MM.1S (cell line): ENCODE results near the gene GPC3.

ENCODE experiments used
- DNase-seq: peaks from one replicate; pipeline ENCODE4 v3.0.0-alpha.2; 2015
- H2AFZ ChIP-seq: fragments of 300-600 bp; sonication (generic); 2 replicates; pipeline ENCODE4 v1.6.0; 2016; ENCODE audit warnings: antibody characterized with exemption, low read length
- H3F3A ChIP-seq: fragments of 300-600 bp; sonication (generic); 2 replicates; pipeline ENCODE4 v1.6.1; 2016; ENCODE audit warnings: mild to moderate bottlenecking, antibody characterized with exemption, low read length, moderate library complexity, mixed read lengths; ENCODE audit not compliant: insufficient read depth
- H3K27ac ChIP-seq: fragments of 300-600 bp; sonication (generic); 2 replicates; pipeline ENCODE4 v1.5.1; 2016; ENCODE audit warnings: mild to moderate bottlenecking, low read length
- H3K27me3 ChIP-seq: fragments of 300-600 bp; sonication (generic); replicated peaks from 2 replicates; pipeline ENCODE4 v1.6.0; 2016; ENCODE audit warnings: low read length; ENCODE audit not compliant: insufficient read depth
- H3K36me3 ChIP-seq: fragments of 300-600 bp; sonication (generic); replicated peaks from 2 replicates; pipeline ENCODE4 v1.6.1; 2016; ENCODE audit warnings: mild to moderate bottlenecking, low read length, mixed read lengths; ENCODE audit not compliant: insufficient read depth
- H3K4me1 ChIP-seq: fragments of 300-600 bp; sonication (generic); 2 replicates; pipeline ENCODE4 v1.6.1; 2016; ENCODE audit warnings: low read length, mixed read lengths
- H3K4me2 ChIP-seq: fragments of 300-600 bp; sonication (generic); 2 replicates; pipeline ENCODE4 v1.6.0; 2016; ENCODE audit warnings: low read depth, low read length
- H3K4me3 ChIP-seq: fragments of 300-600 bp; sonication (generic); 2 replicates; pipeline ENCODE4 v1.5.1; 2016; ENCODE audit warnings: low read length, mixed read lengths
- H3K79me2 ChIP-seq: fragments of 300-600 bp; sonication (generic); 2 replicates; pipeline ENCODE4 v1.6.1; 2016; ENCODE audit warnings: mixed run types, low read length, mixed read lengths
- H3K9ac ChIP-seq: fragments of 300-600 bp; sonication (generic); 2 replicates; pipeline ENCODE4 v1.6.1; 2016; ENCODE audit warnings: low read length, mixed read lengths
- H3K9me2 ChIP-seq: fragments of 300-600 bp; sonication (generic); replicated peaks from 2 replicates; pipeline ENCODE4 v1.6.1; 2016; ENCODE audit warnings: mild to moderate bottlenecking, low read length, mixed read lengths; ENCODE audit not compliant: insufficient read depth
- H3K9me3 ChIP-seq: fragments of 300-600 bp; sonication (generic); replicated peaks from 2 replicates; pipeline ENCODE4 v1.6.1; 2016; ENCODE audit warnings: mild to moderate bottlenecking, low read length, mixed read lengths; ENCODE audit not compliant: insufficient read depth
- H4K20me1 ChIP-seq: fragments of 300-600 bp; sonication (generic); 2 replicates; pipeline ENCODE4 v1.6.1; 2016; ENCODE audit warnings: mild to moderate bottlenecking, low read length, moderate library complexity, mixed read lengths; ENCODE audit not compliant: insufficient read depth
- EZH2 ChIP-seq: fragments of 300-600 bp; sonication (generic); optimal IDR thresholded peaks from 2 replicates; pipeline ENCODE3; 2017; ENCODE audit warnings: low read depth, mild to moderate bottlenecking, antibody characterized with exemption, low read length, mixed read lengths
- EZH2phosphoT487 ChIP-seq: fragments of 300-600 bp; sonication (generic); IDR thresholded peaks from 2 replicates; pipeline ENCODE4 v1.6.1; 2018; ENCODE audit warnings: antibody characterized with exemption, low read length
- TF ChIP-seq, protein P1 (sequence below): fragments of 300-600 bp; sonication (generic); IDR thresholded peaks from 2 replicates; pipeline ENCODE4 v1.5.1; 2016; ENCODE audit warnings: antibody characterized with exemption, low read length, mixed read lengths

Gene GPC3

DNA sequence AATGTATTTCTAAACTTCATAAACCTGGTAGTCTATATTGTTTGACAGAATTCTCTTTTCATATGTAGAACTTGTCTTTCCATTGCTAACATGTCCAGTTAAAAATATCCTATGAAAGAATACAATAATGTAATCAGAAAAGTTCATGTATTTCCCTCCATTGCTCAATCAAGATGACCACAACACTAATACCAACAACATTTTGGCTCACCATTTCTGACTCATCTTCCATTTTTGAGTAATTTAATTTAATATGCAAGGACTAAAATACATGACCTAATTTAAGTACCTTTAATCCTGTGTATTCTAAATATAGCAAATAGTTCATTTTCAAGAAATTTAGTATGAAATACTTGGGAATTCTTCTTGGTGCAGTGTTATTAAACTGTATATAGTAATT lies 330.6 kb downstream of the GPC3 start:
- Histone ChIP-seq H3K9ac (no peak overlapping the region), H3K9me2 (no peaks in the 10 kb centered on the region), H3K4me3 (no peak overlapping the region), H2AFZ (no peak overlapping the region), H3K27me3 (no peaks in the 10 kb centered on the region), H3K4me1 (no peaks in the 10 kb centered on the region), H3K27ac (no peak overlapping the region), H3K36me3 (no peaks in the 10 kb centered on the region), H3K9me3 (no peaks in the 10 kb centered on the region), H3K4me2 (no peak overlapping the region), H3K79me2 (no peaks in the 10 kb centered on the region), H3F3A (no peaks in the 10 kb centered on the region), H4K20me1 (no peaks in the 10 kb centered on the region)
- DNase-seq, result no peak
- TF ChIP-seq EZH2phosphoT487 (no peak), EZH2 (no peak)
- TF ChIP-seq, protein P1, sequence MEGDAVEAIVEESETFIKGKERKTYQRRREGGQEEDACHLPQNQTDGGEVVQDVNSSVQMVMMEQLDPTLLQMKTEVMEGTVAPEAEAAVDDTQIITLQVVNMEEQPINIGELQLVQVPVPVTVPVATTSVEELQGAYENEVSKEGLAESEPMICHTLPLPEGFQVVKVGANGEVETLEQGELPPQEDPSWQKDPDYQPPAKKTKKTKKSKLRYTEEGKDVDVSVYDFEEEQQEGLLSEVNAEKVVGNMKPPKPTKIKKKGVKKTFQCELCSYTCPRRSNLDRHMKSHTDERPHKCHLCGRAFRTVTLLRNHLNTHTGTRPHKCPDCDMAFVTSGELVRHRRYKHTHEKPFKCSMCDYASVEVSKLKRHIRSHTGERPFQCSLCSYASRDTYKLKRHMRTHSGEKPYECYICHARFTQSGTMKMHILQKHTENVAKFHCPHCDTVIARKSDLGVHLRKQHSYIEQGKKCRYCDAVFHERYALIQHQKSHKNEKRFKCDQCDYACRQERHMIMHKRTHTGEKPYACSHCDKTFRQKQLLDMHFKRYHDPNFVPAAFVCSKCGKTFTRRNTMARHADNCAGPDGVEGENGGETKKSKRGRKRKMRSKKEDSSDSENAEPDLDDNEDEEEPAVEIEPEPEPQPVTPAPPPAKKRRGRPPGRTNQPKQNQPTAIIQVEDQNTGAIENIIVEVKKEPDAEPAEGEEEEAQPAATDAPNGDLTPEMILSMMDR, result no peak

DNA sequence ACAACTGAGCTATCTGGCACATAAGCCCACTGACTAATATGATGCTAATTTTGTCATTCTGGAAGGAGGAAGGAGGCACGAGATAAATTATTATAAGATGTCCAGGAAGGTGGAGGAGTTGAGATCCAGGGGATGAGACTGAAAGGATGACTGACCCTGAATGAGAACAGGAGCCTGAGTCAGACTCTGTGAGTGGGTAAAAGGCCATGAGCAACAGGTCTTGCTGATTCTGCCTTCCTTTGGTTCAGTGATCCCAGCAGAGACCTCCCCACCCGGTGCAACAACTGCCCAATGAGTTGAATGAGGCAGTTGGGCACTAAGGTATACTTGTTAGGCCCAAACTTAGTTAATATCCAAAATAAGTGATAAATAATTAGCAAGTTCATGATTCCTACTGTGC lies 332.0 kb downstream of the GPC3 start:
- DNase-seq, result no peak
- no peak overlapping the region for H3K4me2 ChIP-seq
- no peak overlapping the region for H3K27ac ChIP-seq
- no peak overlapping the region for H2AFZ ChIP-seq
- H3K9me2 ChIP-seq, result no peaks in the 10 kb centered on the region
- TF ChIP-seq EZH2 (no peak), EZH2phosphoT487 (no peak)
- TF ChIP-seq, protein P1, result no peak
- no peaks in the 10 kb centered on the region for H3K4me1 ChIP-seq
- H3K4me3 ChIP-seq, result no peak overlapping the region
- no peaks in the 10 kb centered on the region for H4K20me1 ChIP-seq
- no peaks in the 10 kb centered on the region for H3K9me3 ChIP-seq
- H3F3A ChIP-seq, result no peaks in the 10 kb centered on the region
- no peaks in the 10 kb centered on the region for H3K36me3 ChIP-seq
- H3K27me3 ChIP-seq, result no peaks in the 10 kb centered on the region
- H3K9ac ChIP-seq, result no peak overlapping the region
- no peaks in the 10 kb centered on the region for H3K79me2 ChIP-seq

DNA sequence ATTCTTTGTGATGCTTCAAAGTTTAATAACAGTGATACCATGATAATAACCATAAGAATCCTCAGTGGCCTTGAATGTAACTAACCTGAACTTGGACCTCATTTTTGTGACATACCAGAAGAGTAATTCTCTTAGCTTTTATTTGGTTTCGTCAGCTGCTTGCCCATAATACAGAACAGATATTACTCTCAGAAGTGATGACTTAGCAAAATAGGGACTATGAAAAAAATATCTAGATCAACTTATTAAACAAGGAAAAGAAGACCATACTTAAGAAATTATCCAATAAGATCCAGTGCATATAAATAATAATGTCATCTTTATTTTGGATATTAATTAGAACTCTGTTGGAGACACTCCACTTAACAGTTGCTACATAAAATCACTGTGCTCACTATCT lies 333.2 kb downstream of the GPC3 start:
- no peaks in the 10 kb centered on the region for H3K27me3 ChIP-seq
- H3F3A ChIP-seq, result no peaks in the 10 kb centered on the region
- H3K9me2 ChIP-seq, result no peaks in the 10 kb centered on the region
- no peak overlapping the region for H2AFZ ChIP-seq
- TF ChIP-seq, protein P1, result no peak
- TF ChIP-seq EZH2 (no peak), EZH2phosphoT487 (no peak)
- H3K27ac ChIP-seq, result no peak overlapping the region
- no peaks in the 10 kb centered on the region for H3K36me3 ChIP-seq
- H3K9ac ChIP-seq, result no peak overlapping the region
- DNase-seq, result no peak
- H3K4me2 ChIP-seq, result no peak overlapping the region
- no peaks in the 10 kb centered on the region for H4K20me1 ChIP-seq
- H3K4me3 ChIP-seq, result no peak overlapping the region
- no peaks in the 10 kb centered on the region for H3K9me3 ChIP-seq
- no peaks in the 10 kb centered on the region for H3K79me2 ChIP-seq
- no peaks in the 10 kb centered on the region for H3K4me1 ChIP-seq

DNA sequence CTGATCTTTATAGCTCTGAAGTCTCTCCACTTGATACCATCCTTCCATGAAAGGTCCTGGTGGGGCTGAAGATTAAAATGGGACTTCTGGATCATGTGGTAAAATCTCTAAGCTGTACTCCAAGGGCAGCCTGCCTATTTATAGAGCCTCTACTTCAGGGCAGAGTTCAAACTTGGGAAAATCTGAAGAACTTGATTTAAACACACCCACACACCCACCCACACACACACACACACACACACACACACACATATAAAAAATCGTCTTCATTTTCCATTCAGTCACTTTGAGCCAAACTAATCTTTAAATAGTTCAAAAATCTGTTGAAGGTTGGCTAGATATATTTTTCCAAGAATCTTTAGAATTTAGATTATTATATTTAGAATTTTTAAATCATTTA lies 335.2 kb downstream of the GPC3 start:
- no peaks in the 10 kb centered on the region for H3K27me3 ChIP-seq
- no peak overlapping the region for H3K9ac ChIP-seq

More for the DNA sequence above, 335.2 kb downstream of the GPC3 start:
- Histone ChIP-seq H3K9me2 (no peaks in the 10 kb centered on the region), H3K4me2 (no peak overlapping the region), H3K79me2 (no peaks in the 10 kb centered on the region), H3K36me3 (no peaks in the 10 kb centered on the region), H3K27ac (no peak overlapping the region), H3K4me3 (no peak overlapping the region), H4K20me1 (no peaks in the 10 kb centered on the region), H3F3A (no peaks in the 10 kb centered on the region), H3K4me1 (no peaks in the 10 kb centered on the region), H2AFZ (no peak overlapping the region), H3K9me3 (no peaks in the 10 kb centered on the region)
- DNase-seq, result no peak
- TF ChIP-seq, protein P1, result no peak
- no peak for TF ChIP-seq EZH2
- TF ChIP-seq EZH2phosphoT487, result no peak
